GM12864 (cell line): ENCODE measurements around the gene WNT3.

Experiments used
- DNase-seq: peaks from one replicate; pipeline ENCODE4 v3.0.0-alpha.2; 2011; ENCODE audit warnings: low read depth
- H3K4me3 ChIP-seq: 2 replicates; pipeline ENCODE4 v1.5.1; 2011; ENCODE audit warnings: mild to moderate bottlenecking, low read depth, low read length, control low read depth
- CTCF ChIP-seq: IDR thresholded peaks from 2 replicates; pipeline ENCODE4 v1.5.1; 2011; ENCODE audit warnings: low read depth, mild to moderate bottlenecking, moderate library complexity, low read length, control low read depth, inconsistent platforms; ENCODE audit errors: missing control alignments

WNT3 gene

DNA sequence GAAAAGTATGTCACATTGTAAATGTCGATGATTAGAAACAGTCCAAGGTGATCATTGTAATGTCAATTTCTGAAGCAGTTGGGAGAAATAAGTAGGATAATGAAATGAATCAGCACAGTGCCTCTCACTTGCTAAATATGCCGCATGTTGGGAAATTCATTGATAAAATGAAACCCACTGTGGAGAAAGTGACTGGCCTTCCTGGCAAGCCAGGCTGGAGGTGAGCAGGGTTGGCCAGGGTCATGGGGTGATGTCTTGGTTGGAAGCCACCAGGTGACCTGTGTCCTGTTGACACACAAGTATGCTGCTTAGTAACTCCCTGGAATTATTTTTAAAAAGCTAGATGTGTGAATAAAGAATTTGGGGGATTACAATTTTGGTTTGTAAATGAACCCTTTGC lies 18.0 kb upstream of the WNT3 start:
- no peak for TF ChIP-seq CTCF
- H3K4me3 ChIP-seq = no peak overlapping the region
- DNase-seq = no peak

- no peak overlapping the region for H3K4me3 ChIP-seq
- DNase-seq = no peak
- TF ChIP-seq CTCF = no peak
These were observed 16.4 kb upstream of the WNT3 start for GRCh38 chr17:46834846-46835245.

DNA sequence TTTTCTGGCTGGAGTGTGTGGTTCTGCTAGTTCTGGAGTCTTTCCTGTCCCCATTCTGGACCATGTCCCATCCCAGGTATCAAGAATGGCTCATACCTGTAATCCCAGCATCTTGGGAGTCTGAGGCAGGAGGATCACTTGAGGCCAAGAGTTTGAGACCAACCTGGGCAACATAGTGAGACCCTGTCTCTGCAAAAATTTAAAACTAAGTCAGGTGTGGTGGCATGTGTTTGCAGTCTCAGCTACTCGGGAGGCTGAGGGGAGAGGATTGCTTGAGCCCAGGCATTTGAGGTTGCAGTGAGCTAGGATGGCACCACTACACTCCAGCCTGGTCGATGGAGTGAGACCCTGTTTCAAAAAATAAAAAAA lies 15.3 kb upstream of the WNT3 start:
- DNase-seq = no peak
- no peak for TF ChIP-seq CTCF
- H3K4me3 ChIP-seq = no peak overlapping the region

GRCh38 chr17:46832945-46833839 lies 14.7 kb upstream of the WNT3 start:
- DNase-seq = no peak
- no peak for TF ChIP-seq CTCF
- H3K4me3 ChIP-seq = no peak overlapping the region

GRCh38 chr17:46832331-46832821 lies 13.9 kb upstream of the WNT3 start:
- DNase-seq = no peak
- TF ChIP-seq CTCF = no peak
- no peak overlapping the region for H3K4me3 ChIP-seq

- no peak for TF ChIP-seq CTCF
- no peak overlapping the region for H3K4me3 ChIP-seq
- no peak for DNase-seq
These were observed 13.3 kb upstream of the WNT3 start for GRCh38 chr17:46831573-46832330.
